Glomerular visceral epithelial cell (primary cell): ENCODE data around the gene TNFRSF4.

Experiments
- DNase-seq: peaks from one replicate; pipeline ENCODE4 v3.0.0-alpha.2; 2016; ENCODE audit errors: extremely low spot score

Gene TNFRSF4

GRCh38 chr1:1232796-1233566 lies 19.0 kb upstream of the TNFRSF4 start:
- DNase-seq: no peak

DNA sequence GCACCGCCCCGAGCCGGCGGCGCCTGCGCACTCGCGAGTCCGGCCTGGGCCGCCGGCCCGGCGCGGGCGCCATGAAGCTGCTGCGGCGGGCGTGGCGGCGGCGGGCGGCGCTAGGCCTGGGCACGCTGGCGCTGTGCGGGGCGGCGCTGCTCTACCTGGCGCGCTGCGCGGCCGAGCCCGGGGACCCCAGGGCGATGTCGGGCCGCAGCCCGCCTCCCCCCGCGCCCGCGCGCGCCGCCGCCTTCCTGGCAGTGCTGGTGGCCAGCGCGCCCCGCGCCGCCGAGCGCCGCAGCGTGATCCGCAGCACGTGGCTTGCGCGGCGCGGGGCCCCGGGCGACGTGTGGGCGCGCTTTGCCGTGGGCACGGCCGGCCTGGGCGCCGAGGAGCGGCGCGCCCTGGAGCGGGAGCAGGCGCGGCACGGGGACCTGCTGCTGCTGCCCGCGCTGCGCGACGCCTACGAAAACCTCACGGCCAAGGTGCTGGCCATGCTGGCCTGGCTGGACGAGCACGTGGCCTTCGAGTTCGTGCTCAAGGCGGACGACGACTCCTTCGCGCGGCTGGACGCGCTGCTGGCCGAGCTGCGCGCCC lies 18.3 kb upstream of the TNFRSF4 start, which contains the start of gene B3GALT6:
Gene B3GALT6 (plus strand): TSS at position 30 of the 588 bp plus-strand sequence. CDS start 42 bp downstream, at position 72.
- DNase-seq: no peak

GRCh38 chr1:1231400-1232207 lies 17.7 kb upstream of the TNFRSF4 start, which contains the start of gene SDF4:
Gene SDF4 (minus strand): TSS chr1:1232001. CDS start chr1:1228772, 3,229 bp downstream.
- DNase-seq: peak; percentile 97

DNA sequence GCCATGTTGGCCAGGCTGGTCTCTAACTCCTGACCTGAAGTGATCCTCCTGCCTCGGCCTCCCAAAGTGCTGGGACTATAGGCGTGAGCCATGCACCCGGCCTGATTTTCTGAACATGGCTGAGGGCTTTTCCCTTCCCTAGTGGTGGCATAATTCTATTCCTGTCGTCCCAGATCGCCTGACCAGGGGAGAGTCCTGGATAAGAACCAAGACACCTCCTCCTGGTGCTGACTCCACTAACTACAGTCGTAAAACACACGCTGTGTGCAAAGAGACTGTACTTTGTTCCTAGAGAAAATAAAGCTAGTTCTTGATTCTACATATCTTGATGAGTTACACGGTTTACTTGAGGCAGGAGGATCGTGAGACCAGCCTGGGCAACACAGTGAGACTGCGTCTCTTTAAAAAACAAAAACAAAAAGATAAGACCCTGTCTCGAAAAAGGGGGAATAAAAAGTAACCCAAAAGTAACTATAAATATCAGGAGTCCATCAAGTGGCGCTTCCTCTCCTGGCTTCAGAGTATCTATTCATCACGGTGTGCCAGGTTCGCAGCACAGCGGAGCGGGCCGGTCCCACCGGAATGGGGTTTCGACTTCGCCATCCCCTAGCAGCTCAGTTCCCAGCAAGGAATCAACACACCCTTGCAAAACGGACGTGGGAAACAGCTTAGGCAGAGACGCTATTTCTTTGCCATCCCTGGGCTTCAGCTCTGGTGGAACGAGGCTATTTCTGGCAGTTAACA lies 16.9 kb upstream of the TNFRSF4 start:
- DNase-seq: peak; percentile 72

GRCh38 chr1:1229770-1230169 lies 15.8 kb upstream of the TNFRSF4 start:
- DNase-seq: no peak

- DNase-seq: no peak
These were observed 14.8 kb upstream of the TNFRSF4 start for GRCh38 chr1:1228596-1229321.

- DNase-seq: no peak
These were observed 14.2 kb upstream of the TNFRSF4 start for GRCh38 chr1:1228187-1228586.

- DNase-seq: no peak
These were observed 13.4 kb upstream of the TNFRSF4 start for GRCh38 chr1:1227386-1227785.

DNA sequence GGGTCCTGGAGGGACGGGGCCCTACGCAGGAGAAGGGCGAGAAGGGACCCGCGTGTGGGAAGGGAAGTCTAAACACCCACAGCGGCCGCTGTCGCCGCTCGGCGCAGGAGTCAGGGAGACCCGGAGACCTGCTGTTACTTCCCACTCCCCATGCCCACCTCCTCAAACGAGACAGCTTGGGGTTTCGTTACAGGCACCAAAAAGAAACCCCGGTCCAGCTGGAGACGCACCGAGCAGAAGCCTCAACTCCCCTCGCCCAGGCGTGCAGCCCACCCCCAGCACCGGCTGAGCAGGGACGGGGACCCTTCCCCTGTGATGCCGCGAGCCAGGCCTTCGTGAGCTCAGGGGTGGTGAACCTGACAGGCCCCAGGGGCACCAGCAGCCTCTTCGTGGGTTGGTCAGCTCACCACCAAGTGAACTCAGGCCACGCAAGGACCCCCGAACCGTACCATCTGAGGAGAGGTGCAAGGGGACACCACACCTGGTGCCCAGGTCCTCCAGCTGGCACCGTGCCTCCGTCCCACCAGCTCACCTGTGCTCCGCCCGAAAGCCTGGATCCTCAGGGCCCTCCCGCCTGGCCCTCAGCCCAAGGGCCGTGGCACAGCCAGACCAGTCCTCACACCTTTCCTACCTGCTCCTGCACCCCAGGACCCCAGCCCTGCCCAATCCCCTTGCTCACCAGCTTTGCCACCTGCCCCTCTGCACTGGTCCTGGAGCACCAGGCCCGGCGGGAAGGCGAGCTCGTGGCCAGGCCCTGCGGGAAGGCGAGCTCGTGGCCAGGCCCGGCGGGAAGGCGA lies 12.8 kb upstream of the TNFRSF4 start:
- no peak for DNase-seq

- DNase-seq: no peak
These were observed 12.0 kb upstream of the TNFRSF4 start for GRCh38 chr1:1225913-1226312.

- DNase-seq: no peak
These were observed 11.4 kb upstream of the TNFRSF4 start for GRCh38 chr1:1225238-1225845.

DNA sequence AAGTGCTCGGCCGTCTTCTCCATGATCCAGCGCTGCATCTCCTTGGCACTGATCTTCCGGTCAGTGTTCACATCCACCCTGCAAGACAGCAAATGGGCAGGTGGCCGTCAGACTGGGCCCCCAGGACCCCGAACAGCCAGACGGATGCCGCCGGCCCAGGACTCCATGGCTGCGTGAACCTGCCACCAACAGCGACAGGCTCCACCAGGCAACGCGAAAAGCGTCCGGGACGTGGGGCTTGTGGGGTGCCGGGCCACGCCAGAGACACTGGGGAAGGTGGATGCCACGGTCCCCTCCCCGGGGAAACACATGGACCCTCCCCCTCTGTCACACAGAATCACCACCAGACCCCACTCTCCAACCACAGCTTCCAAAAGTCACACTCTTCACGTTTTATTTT lies 9.9 kb upstream of the TNFRSF4 start:
- no peak for DNase-seq

DNA sequence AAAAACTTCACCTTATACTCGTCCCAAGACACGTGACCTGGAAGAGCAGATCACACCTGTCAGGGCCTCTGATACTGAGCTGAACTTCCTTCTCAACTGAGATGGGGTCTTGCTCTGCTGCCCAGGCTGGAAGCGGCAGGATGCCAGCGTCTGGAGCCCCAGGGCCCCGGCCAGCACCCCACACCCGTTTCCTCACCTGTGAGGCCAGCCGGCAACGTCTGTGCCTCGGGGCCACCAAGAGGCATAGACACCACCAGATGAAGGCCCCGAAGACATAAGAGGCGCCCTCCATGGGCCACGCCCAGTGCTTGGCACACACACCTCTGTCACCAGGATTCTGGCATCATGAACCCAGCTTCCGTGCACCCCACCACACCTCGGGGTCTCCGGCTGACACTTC lies 9.4 kb upstream of the TNFRSF4 start:
- DNase-seq: no peak

- no peak for DNase-seq
These were observed 8.7 kb upstream of the TNFRSF4 start for GRCh38 chr1:1222575-1223225.

GRCh38 chr1:1221887-1222574 lies 8.1 kb upstream of the TNFRSF4 start:
- DNase-seq: no peak

- DNase-seq: no peak
These were observed 6.2 kb upstream of the TNFRSF4 start for GRCh38 chr1:1220197-1220596.

- no peak for DNase-seq
These were observed 5.4 kb upstream of the TNFRSF4 start for GRCh38 chr1:1219341-1219740.

GRCh38 chr1:1218524-1219200 lies 4.7 kb upstream of the TNFRSF4 start:
- DNase-seq: no peak
